ENCODE data around the gene PLP1.

Gene PLP1

GRCh38 chrX:103776546-103776945 lies at the start of gene PLP1:
PLP1 (plus strand) TSS chrX:103776840; CDS start chrX:103776996, 156 bp downstream.
- no peak for DNase-seq (ENCODE audit: extremely low read depth, low read depth)
- no peak for TF ChIP-seq CTCF (IDR thresholded peaks at IDR 0.05; ENCODE audit: low read depth, low read length, missing control alignments)
- no peak within 1 kb of the TSS for H3K4me3 ChIP-seq (replicated peaks; ENCODE audit: low read depth, low read length)

- no peak overlapping the region for H3K4me3 ChIP-seq (replicated peaks; ENCODE audit: low read depth, low read length)
- no peak for TF ChIP-seq CTCF (IDR thresholded peaks at IDR 0.05; ENCODE audit: low read depth, low read length, missing control alignments)
- no peak for DNase-seq (ENCODE audit: extremely low read depth, low read depth)
These were observed 49.5 kb upstream of the PLP1 start for GRCh38 chrX:103727115-103727514.

GRCh38 chrX:103729015-103729414 lies 47.6 kb upstream of the PLP1 start:
- TF ChIP-seq CTCF (IDR thresholded peaks at IDR 0.05; ENCODE audit: low read depth, low read length, missing control alignments): no peak
- H3K4me3 ChIP-seq (replicated peaks; ENCODE audit: low read depth, low read length): no peak overlapping the region
- no peak for DNase-seq (ENCODE audit: extremely low read depth, low read depth)

- no peak for TF ChIP-seq CTCF (IDR thresholded peaks at IDR 0.05; ENCODE audit: low read depth, low read length, missing control alignments)
- H3K4me3 ChIP-seq (replicated peaks; ENCODE audit: low read depth, low read length): no peak overlapping the region
- DNase-seq (ENCODE audit: extremely low read depth, low read depth): no peak
These were observed 46.4 kb upstream of the PLP1 start for GRCh38 chrX:103730147-103730795.

- no peak overlapping the region for H3K4me3 ChIP-seq (replicated peaks; ENCODE audit: low read depth, low read length)
- DNase-seq (ENCODE audit: extremely low read depth, low read depth): peak; percentile 24
- TF ChIP-seq CTCF (IDR thresholded peaks at IDR 0.05; ENCODE audit: low read depth, low read length, missing control alignments): no peak
These were observed 45.7 kb upstream of the PLP1 start for GRCh38 chrX:103730796-103731493.

- DNase-seq (ENCODE audit: extremely low read depth, low read depth): no peak
- TF ChIP-seq CTCF (IDR thresholded peaks at IDR 0.05; ENCODE audit: low read depth, low read length, missing control alignments): no peak
- H3K4me3 ChIP-seq (replicated peaks; ENCODE audit: low read depth, low read length): no peak overlapping the region
These were observed 43.6 kb upstream of the PLP1 start for GRCh38 chrX:103733017-103733416.

Measured in HFF-Myc (cell line).